ENCODE measurements around the gene B3GNT2. TPM values are rescaled to one million over a fixed set of nuclear protein-coding genes. Genes with fewer than 3 reads are reported as not detected.

Gene B3GNT2
- total and polyA plus RNA-seq, 2 experiments from 2014 or later, result 30.8 to 53.0 TPM

DNA sequence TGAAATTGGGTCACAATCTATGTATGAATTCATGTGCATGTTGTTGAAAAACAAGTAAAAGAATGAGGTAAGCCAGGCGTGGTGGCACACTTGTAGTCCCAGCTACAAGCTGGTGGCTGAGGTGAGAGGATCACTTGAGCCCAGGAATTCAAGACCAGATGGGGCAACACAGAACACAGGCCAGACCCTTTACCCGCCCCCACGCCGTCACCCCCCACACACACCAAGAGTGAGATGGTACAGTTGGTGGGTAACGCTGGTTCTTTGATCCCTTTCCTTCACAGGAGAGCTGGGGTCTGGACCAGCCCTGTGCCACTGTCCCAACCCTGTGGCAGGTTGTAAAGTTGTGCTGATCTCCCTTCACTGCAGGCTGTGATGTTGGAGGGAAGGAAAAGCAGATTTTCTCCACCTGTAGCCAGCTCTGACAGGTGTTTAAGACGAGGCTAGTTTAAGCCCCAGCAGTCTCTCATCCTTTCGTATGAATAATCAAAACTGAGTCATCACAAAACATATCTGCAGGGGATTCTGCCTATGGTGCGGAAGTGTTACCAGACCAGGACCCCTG, 13.6 kb downstream of the B3GNT2 start:
- no peak for DNase-seq (ENCODE audit: low spot score)
- Histone ChIP-seq H3K9me3 (ENCODE audit: low read depth) (no peaks in the 10 kb centered on the region), H2AFZ (no peak overlapping the region), H3K27ac (no peak overlapping the region), H3K4me3 (no peak overlapping the region), H3K27me3 (no peaks in the 10 kb centered on the region), H3K4me1 (ENCODE audit: insufficient read depth) (peaks cover 9% of the 10 kb centered on the region), H4K20me1 (ENCODE audit: insufficient read depth, poor library complexity, severe bottlenecking) (peaks cover 89% of the 10 kb centered on the region), H3K36me3 (replicated peaks; ENCODE audit: insufficient read depth, low read depth) (no peaks in the 10 kb centered on the region), H3K4me2 (no peak overlapping the region), H3K79me2 (peaks cover 100% of the 10 kb centered on the region), H3K9me2 (replicated peaks; ENCODE audit: insufficient read depth) (no peaks in the 10 kb centered on the region)
- TF ChIP-seq EZH2 (IDR thresholded peaks at IDR 0.05; ENCODE audit: borderline replicate concordance) (no peak), EZH2phosphoT487 (IDR thresholded peaks at IDR 0.05; ENCODE audit: low read depth, severe bottlenecking, unreplicated experiment) (no peak)
- TF ChIP-seq, protein P1, sequence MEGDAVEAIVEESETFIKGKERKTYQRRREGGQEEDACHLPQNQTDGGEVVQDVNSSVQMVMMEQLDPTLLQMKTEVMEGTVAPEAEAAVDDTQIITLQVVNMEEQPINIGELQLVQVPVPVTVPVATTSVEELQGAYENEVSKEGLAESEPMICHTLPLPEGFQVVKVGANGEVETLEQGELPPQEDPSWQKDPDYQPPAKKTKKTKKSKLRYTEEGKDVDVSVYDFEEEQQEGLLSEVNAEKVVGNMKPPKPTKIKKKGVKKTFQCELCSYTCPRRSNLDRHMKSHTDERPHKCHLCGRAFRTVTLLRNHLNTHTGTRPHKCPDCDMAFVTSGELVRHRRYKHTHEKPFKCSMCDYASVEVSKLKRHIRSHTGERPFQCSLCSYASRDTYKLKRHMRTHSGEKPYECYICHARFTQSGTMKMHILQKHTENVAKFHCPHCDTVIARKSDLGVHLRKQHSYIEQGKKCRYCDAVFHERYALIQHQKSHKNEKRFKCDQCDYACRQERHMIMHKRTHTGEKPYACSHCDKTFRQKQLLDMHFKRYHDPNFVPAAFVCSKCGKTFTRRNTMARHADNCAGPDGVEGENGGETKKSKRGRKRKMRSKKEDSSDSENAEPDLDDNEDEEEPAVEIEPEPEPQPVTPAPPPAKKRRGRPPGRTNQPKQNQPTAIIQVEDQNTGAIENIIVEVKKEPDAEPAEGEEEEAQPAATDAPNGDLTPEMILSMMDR (IDR thresholded peaks at IDR 0.05; ENCODE audit: poor library complexity), result no peak
- WGBS (ENCODE audit: low lambda C conversion rate, missing lambda C conversion rate), result 87% methylated on average over 8 of the region's 8 CpGs

DNA sequence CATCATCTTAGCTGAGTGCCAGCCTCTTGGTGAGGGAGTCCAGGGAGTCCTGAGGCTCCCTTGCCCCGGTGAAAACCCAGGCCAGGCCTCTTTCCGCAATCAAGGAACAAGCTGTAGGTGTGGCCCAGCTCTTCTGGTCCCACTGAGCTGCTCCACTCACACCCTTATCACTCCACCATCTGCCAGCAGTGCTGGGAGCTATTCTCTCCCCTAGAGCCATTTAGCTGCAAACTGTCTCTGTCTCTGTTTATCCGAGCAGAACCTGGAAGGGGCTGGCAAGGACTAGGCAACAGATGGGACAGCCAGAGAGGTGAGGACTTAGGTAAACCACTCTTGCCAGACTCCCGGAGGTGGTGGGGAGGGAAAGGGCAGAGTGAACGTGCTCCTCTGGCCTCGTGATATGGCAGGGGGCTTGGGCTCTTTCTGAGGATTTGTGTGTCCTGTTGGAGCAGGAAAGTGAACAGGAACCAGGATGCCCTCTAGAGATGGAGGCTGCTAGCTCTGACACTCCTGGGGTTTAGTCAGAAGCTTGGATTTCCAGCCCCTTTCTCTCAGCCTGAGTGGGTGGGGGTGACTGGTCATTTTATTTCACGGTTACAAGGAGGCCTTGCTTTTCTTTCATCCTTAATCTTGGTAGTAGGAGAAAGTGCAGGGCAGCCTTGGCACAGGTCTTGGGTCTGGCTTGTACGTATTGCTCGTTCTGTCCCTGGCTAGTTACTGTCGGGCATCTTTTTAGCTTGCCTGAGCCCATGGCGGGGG, 19.6 kb downstream of the B3GNT2 start:
- peak overlapping the region; percentile 44 for H3K4me2 ChIP-seq
- no peak overlapping the region for H3K4me3 ChIP-seq
- peaks cover 53% of the 10 kb centered on the region for H4K20me1 ChIP-seq (ENCODE audit: insufficient read depth, poor library complexity, severe bottlenecking)
- TF ChIP-seq EZH2 (IDR thresholded peaks at IDR 0.05; ENCODE audit: borderline replicate concordance), result no peak
- TF ChIP-seq EZH2phosphoT487 (IDR thresholded peaks at IDR 0.05; ENCODE audit: low read depth, severe bottlenecking, unreplicated experiment), result no peak
- TF ChIP-seq, protein P1 (IDR thresholded peaks at IDR 0.05; ENCODE audit: poor library complexity), result no peak
- no peaks in the 10 kb centered on the region for H3K9me3 ChIP-seq (ENCODE audit: low read depth)
- H3K9me2 ChIP-seq (replicated peaks; ENCODE audit: insufficient read depth), result no peaks in the 10 kb centered on the region
- H3K27ac ChIP-seq, result peak overlapping the region; percentile 65
- no peaks in the 10 kb centered on the region for H3K36me3 ChIP-seq (replicated peaks; ENCODE audit: insufficient read depth, low read depth)
- peaks cover 26% of the 10 kb centered on the region for H3K4me1 ChIP-seq (ENCODE audit: insufficient read depth)
- peak; percentile 23 for DNase-seq (ENCODE audit: low spot score)
- H3K79me2 ChIP-seq, result peaks cover 94% of the 10 kb centered on the region
- WGBS (ENCODE audit: low lambda C conversion rate, missing lambda C conversion rate), result 58% methylated on average over 11 of the region's 11 CpGs
- no peaks in the 10 kb centered on the region for H3K27me3 ChIP-seq
- no peak overlapping the region for H2AFZ ChIP-seq

DNA sequence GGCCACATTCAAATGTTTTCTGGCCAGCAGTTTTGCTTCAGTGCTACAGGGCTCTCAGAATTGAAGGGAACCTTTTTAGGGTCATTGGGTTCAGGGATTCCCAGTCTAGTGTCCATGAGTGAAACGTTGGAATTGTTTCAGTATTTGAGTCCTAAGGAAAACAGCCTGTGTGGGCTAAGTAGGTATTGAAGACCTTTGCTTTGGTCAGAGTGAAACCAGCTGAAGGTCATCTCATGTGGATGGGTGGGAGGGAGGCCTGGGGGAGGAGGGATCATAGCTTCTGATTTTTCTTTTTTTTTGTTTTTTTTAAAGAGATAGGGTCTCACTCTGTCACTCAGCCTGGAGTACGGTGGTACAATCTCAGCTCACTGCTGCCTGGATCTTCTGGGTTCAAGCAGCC, 20.2 kb downstream of the B3GNT2 start:
- TF ChIP-seq EZH2 (IDR thresholded peaks at IDR 0.05; ENCODE audit: borderline replicate concordance) (no peak), EZH2phosphoT487 (IDR thresholded peaks at IDR 0.05; ENCODE audit: low read depth, severe bottlenecking, unreplicated experiment) (no peak)
- TF ChIP-seq, protein P1 (IDR thresholded peaks at IDR 0.05; ENCODE audit: poor library complexity), result no peak
- Histone ChIP-seq H3K4me1 (ENCODE audit: insufficient read depth) (peaks cover 26% of the 10 kb centered on the region), H3K36me3 (replicated peaks; ENCODE audit: insufficient read depth, low read depth) (no peaks in the 10 kb centered on the region), H3K4me2 (peak overlapping the region; percentile 44), H3K27me3 (no peaks in the 10 kb centered on the region), H3K4me3 (no peak overlapping the region), H3K9me3 (ENCODE audit: low read depth) (no peaks in the 10 kb centered on the region), H4K20me1 (ENCODE audit: insufficient read depth, poor library complexity, severe bottlenecking) (peaks cover 48% of the 10 kb centered on the region), H2AFZ (no peak overlapping the region), H3K27ac (peak overlapping the region; percentile 72), H3K79me2 (peaks cover 94% of the 10 kb centered on the region), H3K9me2 (replicated peaks; ENCODE audit: insufficient read depth) (no peaks in the 10 kb centered on the region)
- WGBS (ENCODE audit: low lambda C conversion rate, missing lambda C conversion rate), result 71% methylated on average over 2 of the region's 2 CpGs
- no peak for DNase-seq (ENCODE audit: low spot score)

Measured in hepatocyte (in vitro differentiated cells).